BJ (cell line): ENCODE results near the gene PGLYRP4. TPM values are rescaled to one million over a fixed set of nuclear protein-coding genes. Genes with fewer than 3 reads are reported as not detected.

Experiments used
- CTCF ChIA-PET: fragments of 350-600 bp; formaldehyde crosslinking; extraction: SDS; loops from one replicate; lab custom pipeline; 2021; ENCODE audit warnings: antibody characterized with exemption, inconsistent platforms; lab: Yijun Ruan, JAX
- POLR2A ChIA-PET: fragments of 300-600 bp; sonication (Branson Sonifier 250); formaldehyde crosslinking; extraction: SDS; loops from one replicate; lab custom pipeline; 2021; ENCODE audit warnings: antibody characterized with exemption; lab: Charles Lee
- DNase-seq: peaks from one replicate; pipeline ENCODE4 v3.0.0-alpha.2; 2011; ENCODE audit warnings: low read depth
- H3K27me3 ChIP-seq: 2 replicates; pipeline ENCODE4 v1.6.0; 2011; ENCODE audit warnings: low read length; ENCODE audit not compliant: control insufficient read depth, insufficient read depth
- H3K36me3 ChIP-seq: 2 replicates; pipeline ENCODE4 v1.5.1; 2011; ENCODE audit warnings: low read length; ENCODE audit not compliant: control insufficient read depth, insufficient read depth
- H3K4me3 ChIP-seq: 2 replicates; pipeline ENCODE4 v1.5.1; 2011; ENCODE audit warnings: low read depth, mild to moderate bottlenecking, control low read depth, low read length
- polyA plus RNA-seq: library from polyadenylated mRNA; depleted of rRNA; stranded (reverse); fragments of >200 nt; gene quantifications from 2 replicates; pipeline ENCODE4 v1.2.3, GENCODE V29; 2011
- TF ChIP-seq, protein P1 (sequence below): IDR thresholded peaks from 2 replicates; pipeline ENCODE4 v1.5.1; 2011; ENCODE audit warnings: low read depth, mild to moderate bottlenecking, control low read depth, inconsistent platforms, low read length, moderate library complexity; ENCODE audit not compliant: insufficient read depth

Gene PGLYRP4
- polyA plus RNA-seq, 1 experiment = not detected

GRCh38 chr1:153307221-153307600, 41.4 kb downstream of the PGLYRP4 start:
- H3K27me3 ChIP-seq = no peaks in the 10 kb centered on the region
- ChIA-PET CTCF (no interaction called here), POLR2A (no interaction called here)
- no peak for DNase-seq
- H3K36me3 ChIP-seq = no peaks in the 10 kb centered on the region
- TF ChIP-seq, protein P1, sequence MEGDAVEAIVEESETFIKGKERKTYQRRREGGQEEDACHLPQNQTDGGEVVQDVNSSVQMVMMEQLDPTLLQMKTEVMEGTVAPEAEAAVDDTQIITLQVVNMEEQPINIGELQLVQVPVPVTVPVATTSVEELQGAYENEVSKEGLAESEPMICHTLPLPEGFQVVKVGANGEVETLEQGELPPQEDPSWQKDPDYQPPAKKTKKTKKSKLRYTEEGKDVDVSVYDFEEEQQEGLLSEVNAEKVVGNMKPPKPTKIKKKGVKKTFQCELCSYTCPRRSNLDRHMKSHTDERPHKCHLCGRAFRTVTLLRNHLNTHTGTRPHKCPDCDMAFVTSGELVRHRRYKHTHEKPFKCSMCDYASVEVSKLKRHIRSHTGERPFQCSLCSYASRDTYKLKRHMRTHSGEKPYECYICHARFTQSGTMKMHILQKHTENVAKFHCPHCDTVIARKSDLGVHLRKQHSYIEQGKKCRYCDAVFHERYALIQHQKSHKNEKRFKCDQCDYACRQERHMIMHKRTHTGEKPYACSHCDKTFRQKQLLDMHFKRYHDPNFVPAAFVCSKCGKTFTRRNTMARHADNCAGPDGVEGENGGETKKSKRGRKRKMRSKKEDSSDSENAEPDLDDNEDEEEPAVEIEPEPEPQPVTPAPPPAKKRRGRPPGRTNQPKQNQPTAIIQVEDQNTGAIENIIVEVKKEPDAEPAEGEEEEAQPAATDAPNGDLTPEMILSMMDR = no peak
- no peak overlapping the region for H3K4me3 ChIP-seq

DNA sequence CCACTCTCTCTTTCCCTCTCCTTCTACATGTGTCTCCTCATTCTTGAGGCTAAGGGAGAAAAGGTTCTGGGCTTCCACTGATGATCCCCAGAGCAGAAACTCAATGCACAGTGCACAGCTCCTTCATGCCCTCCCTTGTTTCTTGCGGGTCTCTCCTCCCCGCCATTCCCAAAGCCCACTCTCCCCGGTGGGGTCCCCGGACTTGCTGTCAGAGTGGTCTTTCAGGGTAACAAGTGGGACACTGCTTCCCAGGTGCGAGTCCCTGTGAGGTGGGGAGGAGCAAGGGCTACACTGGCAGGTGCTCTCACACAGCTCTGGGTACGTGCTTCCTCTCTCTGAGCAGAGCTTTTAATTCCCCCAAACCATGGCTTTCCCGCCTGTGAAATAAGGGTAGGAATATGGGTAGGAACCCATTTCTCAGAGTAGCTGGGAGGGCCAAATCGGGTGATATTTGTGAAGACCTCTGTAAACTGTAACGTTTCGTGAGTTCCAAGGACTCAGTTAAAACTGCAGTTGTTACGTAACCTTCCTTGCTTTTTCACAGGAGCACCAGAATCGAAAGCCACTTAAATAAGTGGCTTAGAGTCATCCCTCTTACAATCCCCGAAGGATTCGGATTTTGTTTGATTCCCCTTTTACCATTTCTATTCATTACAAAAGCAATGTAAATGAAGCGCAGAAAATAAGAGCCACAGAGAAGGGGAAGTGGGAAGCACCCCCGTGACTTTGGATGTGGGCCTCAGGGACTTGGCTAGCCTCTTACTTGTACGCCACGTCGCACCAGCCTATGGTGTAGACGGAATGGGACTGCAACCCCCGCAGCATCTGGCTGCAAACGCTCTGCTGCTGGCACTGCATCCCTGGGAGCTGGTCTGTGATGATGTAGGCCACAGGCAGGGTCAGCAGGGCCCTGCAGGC, 42.1 kb downstream of the PGLYRP4 start:
- Histone ChIP-seq H3K27me3 (no peaks in the 10 kb centered on the region), H3K36me3 (no peaks in the 10 kb centered on the region), H3K4me3 (no peak overlapping the region)
- ChIA-PET POLR2A (no interaction called here), CTCF (no interaction called here)
- TF ChIP-seq, protein P1 = no peak
- no peak for DNase-seq

- DNase-seq = no peak
- POLR2A ChIA-PET = no interaction called here
- CTCF ChIA-PET = no interaction called here
- Histone ChIP-seq H3K27me3 (no peaks in the 10 kb centered on the region), H3K36me3 (no peaks in the 10 kb centered on the region), H3K4me3 (no peak overlapping the region)
- TF ChIP-seq, protein P1 = no peak
Measured at GRCh38 chr1:153305682-153306081, 43.0 kb downstream of the PGLYRP4 start.

DNA sequence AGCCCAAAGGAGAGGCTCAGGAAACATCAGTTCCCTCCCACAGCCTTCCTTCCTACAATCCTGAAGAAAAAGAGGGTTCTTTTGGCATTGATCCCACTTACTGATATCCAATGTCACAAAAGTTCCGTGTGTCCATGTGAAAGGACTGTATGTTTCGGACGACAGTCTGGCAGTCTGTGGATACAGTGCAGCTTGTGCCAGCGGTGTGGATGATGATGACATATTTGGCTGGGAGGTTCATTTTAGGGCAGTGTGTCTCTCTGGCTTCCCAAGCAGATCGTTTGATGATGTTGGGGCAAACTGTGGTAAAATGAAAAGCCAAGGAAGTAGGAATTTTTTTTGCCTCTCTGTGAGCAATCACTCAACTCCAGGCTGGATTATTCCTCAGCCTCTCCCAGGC, 46.3 kb downstream of the PGLYRP4 start:
- CTCF ChIA-PET = interaction anchor here (0.7 kb wide), 1 partner anchor 150 kb away, joined by 3 read pairs; no protein-coding TSS in a partner anchor
- H3K4me3 ChIP-seq = no peak overlapping the region
- no peaks in the 10 kb centered on the region for H3K27me3 ChIP-seq
- H3K36me3 ChIP-seq = no peaks in the 10 kb centered on the region
- DNase-seq = no peak
- POLR2A ChIA-PET = no interaction called here
- TF ChIP-seq, protein P1 = no peak

DNA sequence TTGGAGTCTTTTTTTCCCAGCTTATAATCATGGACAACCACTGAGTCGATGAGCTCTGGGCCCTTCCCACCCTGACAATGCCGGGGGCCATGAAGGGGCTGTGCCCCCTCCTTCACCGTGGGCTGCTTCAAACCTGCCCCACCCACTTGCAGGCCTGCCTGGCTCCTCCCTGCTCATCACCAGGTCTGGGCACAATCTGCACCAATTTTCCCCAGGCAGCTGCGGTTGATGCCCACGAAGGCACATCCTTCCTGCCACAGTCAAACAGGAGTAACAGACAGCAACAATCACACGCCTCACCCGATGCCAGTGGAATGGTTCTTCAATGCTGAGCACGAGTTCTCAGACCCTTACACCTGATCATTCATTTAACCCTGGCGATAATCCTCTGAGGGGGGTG, 54.8 kb downstream of the PGLYRP4 start:
- no peaks in the 10 kb centered on the region for H3K36me3 ChIP-seq
- no peaks in the 10 kb centered on the region for H3K27me3 ChIP-seq
- DNase-seq = no peak
- ChIA-PET POLR2A (no interaction called here), CTCF (no interaction called here)
- H3K4me3 ChIP-seq = no peak overlapping the region
- TF ChIP-seq, protein P1 = no peak
